Measurements from ENCODE around the gene TH. TPM values are rescaled to one million over a fixed set of nuclear protein-coding genes. Genes with fewer than 3 reads are reported as not detected.

Gene TH
- total and polyA plus RNA-seq, 2 of the 4 experiments (the other 2 are of a cell fraction): 0.10 TPM; not detected in 1

GRCh38 chr11:2188745-2189144 lies 17.1 kb upstream of the TH start:
- Histone ChIP-seq H3K9me3 (ENCODE audit: control insufficient read depth, insufficient read depth, low read length) (no peaks in the 10 kb centered on the region), H4K5ac (ENCODE audit: low read depth, low read length) (no peak overlapping the region), H4K91ac (ENCODE audit: insufficient read depth, low read depth, low read length) (no peak overlapping the region), H3K4me3 (ENCODE audit: insufficient read depth, low read depth, low read length) (no peak overlapping the region), H2AFZ (replicated peaks; ENCODE audit: low read length, poor library complexity) (no peak overlapping the region), H3K36me3 (ENCODE audit: control insufficient read depth, insufficient read depth, low read length) (no peaks in the 10 kb centered on the region), H3K79me1 (ENCODE audit: low read depth in 1 of 2, low read length in 2 of 2) (no peaks in the 10 kb centered on the region), H2AK5ac (ENCODE audit: low read depth, low read length) (no peak overlapping the region), H3K4ac (ENCODE audit: low read depth, low read length) (no peak overlapping the region), H3K56ac (ENCODE audit: extremely low read depth, insufficient read depth, low read length) (no peak overlapping the region), H3K18ac (ENCODE audit: low read depth, low read length) (no peak overlapping the region), H2BK120ac (ENCODE audit: low read depth, low read length) (no peak overlapping the region), H3K9ac (ENCODE audit: low read depth, low read length) (no peak overlapping the region), H3K27me3 (ENCODE audit: control insufficient read depth, insufficient read depth, low read length) (peaks cover 41% of the 10 kb centered on the region), H2BK5ac (ENCODE audit: low read depth, low read length, poor library complexity, severe bottlenecking) (no peak overlapping the region), H3K23ac (ENCODE audit: low read depth, low read length) (no peak overlapping the region), H3K4me1 (ENCODE audit: control insufficient read depth, insufficient read depth, low read length) (no peaks in the 10 kb centered on the region), H2BK20ac (ENCODE audit: low read depth, low read length) (no peak overlapping the region), H3K9me1 (ENCODE audit: insufficient read depth, low read length) (peaks cover 7% of the 10 kb centered on the region), H2AK9ac (replicated peaks; ENCODE audit: low read depth, low read length, poor library complexity) (no peak overlapping the region), H3K4me2 (ENCODE audit: low read depth, low read length) (no peak overlapping the region), H4K8ac (ENCODE audit: low read depth in 2 of 2, low read length in 2 of 2) (no peak overlapping the region), H3K27ac (ENCODE audit: insufficient read depth, low read length) (no peak overlapping the region), H2BK15ac (ENCODE audit: low read depth, low read length) (no peak overlapping the region), H4K20me1 (ENCODE audit: insufficient read depth, low read length) (0 out of 2 replicates have a peak, but pooled peaks cover 8% of the 10 kb centered on the region), H3K14ac (replicated peaks; ENCODE audit: low read depth, low read length) (no peak overlapping the region)
- dilution Hi-C loops (cut with HindIII; ENCODE audit: low sequenced_read_pairs, unreplicated experiment) (no loop called here), in situ Hi-C loops (cut with MboI; ENCODE audit: low sequenced_read_pairs) (loop anchor here (25.0 kb wide), 1 partner anchor 699 kb away; the partner anchor contains the start of gene CDKN1C), intact Hi-C loops (cut with micrococcal nuclease) (no loop called here)
- DNase-seq (no peak), ATAC-seq (ENCODE audit: low read depth) (no peak)
- TF ChIP-seq NFE2L2 (IDR thresholded peaks at IDR 0.05; ENCODE audit: low read depth, low read length): no peak
- no peak for TF ChIP-seq CTCF (conservative IDR thresholded peaks at IDR 0.05; ENCODE audit: low read depth, low read length)
- no peak for TF ChIP-seq MAZ (IDR thresholded peaks at IDR 0.05; ENCODE audit: borderline replicate concordance, low read depth, low read length)
- no peak for TF ChIP-seq POLR2A (IDR thresholded peaks at IDR 0.05; ENCODE audit: low read depth, low read length)
- TF ChIP-seq CEBPB (IDR thresholded peaks at IDR 0.05; ENCODE audit: low read depth, low read length): no peak
- no peak for TF ChIP-seq MAFK (IDR thresholded peaks at IDR 0.05; ENCODE audit: low read depth, low read length)
- TF ChIP-seq CHD1 (IDR thresholded peaks at IDR 0.05; ENCODE audit: low read depth, low read length): no peak
- no peak for TF ChIP-seq MXI1 (IDR thresholded peaks at IDR 0.05; ENCODE audit: borderline replicate concordance, low read depth, low read length)
- no peak for TF ChIP-seq USF2 (IDR thresholded peaks at IDR 0.05; ENCODE audit: low read depth, low read length)
- no peak for TF ChIP-seq RCOR1 (IDR thresholded peaks at IDR 0.05; ENCODE audit: insufficient replicate concordance, low read length)
- no TSS peak for BruUV-seq (replicated peaks)
- POLR2A ChIA-PET (ENCODE audit: unreplicated experiment): no interaction called here
- WGBS, 2 experiments (ENCODE audit: extremely low coverage in 2 of 2, insufficient read length in 1 of 2): 84% methylated on average over 15 of the region's 19 CpGs; no CpG with 5 or more reads in 1 of the 2 experiments
- CTCF ChIA-PET: no interaction called here
